Caco-2 (cell line): ENCODE measurements around the gene SOSTDC1. TPM values are rescaled to one million over a fixed set of nuclear protein-coding genes. Genes with fewer than 3 reads are reported as not detected.

Experiments used
- BruUV-seq: library from RNA; stranded (reverse); fragments of 400-500 nt; replicated peaks from 2 replicates; lab custom pipeline; 2021; lab: Mats Ljungman, UMichigan
- CTCF ChIA-PET: fragments of 300-600 bp; sonication (Branson Sonifier 250); formaldehyde crosslinking; loops from one replicate; lab custom pipeline; 2022; ENCODE audit warnings: antibody characterized with exemption; lab: Charles Lee
- POLR2A ChIA-PET: fragments of 300-600 bp; sonication (Branson Sonifier 250); formaldehyde crosslinking; loops from one replicate; lab custom pipeline; 2022; ENCODE audit warnings: antibody characterized with exemption; lab: Charles Lee
- DNase-seq, 2 experiments: peaks; one replicate each; pipeline versions ENCODE4 v3.0.0 to v3.0.0-alpha.2; 2020 to 2022
- H3K27me3 ChIP-seq: replicated peaks from 2 replicates; pipeline ENCODE4 v1.6.0; 2011; ENCODE audit warnings: low read length; ENCODE audit not compliant: control insufficient read depth, insufficient read depth
- H3K36me3 ChIP-seq: 2 replicates; pipeline ENCODE4 v1.5.1; 2011; ENCODE audit warnings: low read length; ENCODE audit not compliant: control insufficient read depth, insufficient read depth
- H3K4me1 ChIP-seq: fragments of 250-450 bp; sonication (Bioruptor Pico); 2 replicates; pipeline ENCODE4 v1.5.1; 2020; ENCODE audit warnings: mild to moderate bottlenecking
- H3K4me3 ChIP-seq: 2 replicates; pipeline ENCODE4 v1.5.1; 2011; ENCODE audit warnings: low read depth, mild to moderate bottlenecking, control low read depth, low read length
- H3K9me3 ChIP-seq: fragments of 250-450 bp; sonication (Bioruptor Pico); 2 replicates; pipeline ENCODE4 v1.5.1; 2020; ENCODE audit warnings: mild to moderate bottlenecking, moderate library complexity
- H3K27ac Mint-ChIP-seq: one replicate; pipeline ENCODE4 v1.8.0; 2022; ENCODE audit warnings: mixed read lengths; ENCODE audit not compliant: unreplicated experiment
- H3K27me3 Mint-ChIP-seq: one replicate; pipeline ENCODE4 v1.8.0; 2022; ENCODE audit warnings: mixed read lengths; ENCODE audit not compliant: insufficient read depth, unreplicated experiment
- H3K36me3 Mint-ChIP-seq: one replicate; pipeline ENCODE4 v1.8.0; 2022; ENCODE audit warnings: mild to moderate bottlenecking, mixed read lengths; ENCODE audit not compliant: insufficient read depth, unreplicated experiment
- H3K4me1 Mint-ChIP-seq: one replicate; pipeline ENCODE4 v1.8.0; 2022; ENCODE audit warnings: low read depth, mixed read lengths; ENCODE audit not compliant: unreplicated experiment
- H3K4me3 Mint-ChIP-seq: one replicate; pipeline ENCODE4 v1.8.0; 2022; ENCODE audit warnings: mild to moderate bottlenecking, moderate library complexity, mixed read lengths; ENCODE audit not compliant: unreplicated experiment
- H3K9me3 Mint-ChIP-seq: one replicate; pipeline ENCODE4 v1.8.0; 2022; ENCODE audit warnings: mixed read lengths; ENCODE audit not compliant: unreplicated experiment
- CTCF ChIP-seq, 2 experiments: fragments of 200-600 bp in 1 of 2; IDR thresholded peaks; 1 replicate in 1 of 2; 2 replicates in 1 of 2; pipeline versions ENCODE4 v1.5.1 to v1.8.0; 2011 to 2022; ENCODE audit warnings: antibody characterized with exemption in 1 of 2, control low read depth in 1 of 2, inconsistent platforms in 1 of 2, low read depth in 1 of 2, low read length in 1 of 2, mild to moderate bottlenecking in 1 of 2, moderate library complexity in 1 of 2; ENCODE audit not compliant: insufficient read depth in 1 of 2, severe bottlenecking in 1 of 2, unreplicated experiment in 1 of 2
- intact Hi-C: fragments of 100-400 bp; cut with micrococcal nuclease; formaldehyde crosslinking; loops from one replicate; pipeline ENCODE4 v1.10.0; 2022; ENCODE audit not compliant: unreplicated experiment
- total RNA-seq: library from RNA; stranded (reverse); gene quantifications from 2 replicates; pipeline ENCODE4 v1.2.3, GENCODE V29; 2022

SOSTDC1 gene
- total RNA-seq, 1 experiment from 2014 or later = 8.4 TPM

- Histone ChIP-seq H3K27me3 (no peaks in the 10 kb centered on the region), H3K4me3 (no peak overlapping the region), H3K9me3 (no peaks in the 10 kb centered on the region), H3K36me3 (no peaks in the 10 kb centered on the region; the same call in none of the 2 replicates), H3K4me1 (peaks cover 4% of the 10 kb centered on the region; the same call in 1 of the 2 replicates)
- Mint-ChIP-seq H3K4me3 (no peak overlapping the region), H3K4me1 (no peaks in the 10 kb centered on the region), H3K27ac (no peak overlapping the region), H3K36me3 (no peaks in the 10 kb centered on the region), H3K9me3 (no peaks in the 10 kb centered on the region), H3K27me3 (no peaks in the 10 kb centered on the region)
- ChIA-PET POLR2A (no interaction called here), CTCF (no interaction called here)
- no TSS peak for BruUV-seq
- TF ChIP-seq CTCF (IDR thresholded peaks at IDR 0.05; ENCODE audit: insufficient read depth in 1 of 2, low read depth in 1 of 2, low read length in 1 of 2, severe bottlenecking in 1 of 2, unreplicated experiment in 1 of 2) = no peak
- intact Hi-C loops = no loop called here
- no peak for DNase-seq
Observed at GRCh38 chr7:16412274-16413254, 53.0 kb downstream of the SOSTDC1 start.

Other genes starting within 250 kb of the SOSTDC1 start
- gene CRPPA, start 44.2 kb downstream of the SOSTDC1 start, total RNA-seq = 7.3 and 7.9 TPM in 2 replicates
- gene LRRC72, start 61.1 kb upstream of the SOSTDC1 start, total RNA-seq = not detected in 2 replicates
- gene ANKMY2, start 180.0 kb upstream of the SOSTDC1 start, total RNA-seq = 34.5 and 35.2 TPM in 2 replicates
- 148 TPM in 2 replicates for gene BZW2, start 180.4 kb upstream of the SOSTDC1 start, total RNA-seq